HG03095 (cell line): Measurements from ENCODE around the gene TCP11L2.

Experiments used
- ATAC-seq: cut with Tn5 transposase; IDR thresholded peaks from one replicate; pipeline ENCODE4 v1.9.1; 2021; ENCODE audit warnings: moderate library complexity; ENCODE audit not compliant: unreplicated experiment

Gene TCP11L2

DNA sequence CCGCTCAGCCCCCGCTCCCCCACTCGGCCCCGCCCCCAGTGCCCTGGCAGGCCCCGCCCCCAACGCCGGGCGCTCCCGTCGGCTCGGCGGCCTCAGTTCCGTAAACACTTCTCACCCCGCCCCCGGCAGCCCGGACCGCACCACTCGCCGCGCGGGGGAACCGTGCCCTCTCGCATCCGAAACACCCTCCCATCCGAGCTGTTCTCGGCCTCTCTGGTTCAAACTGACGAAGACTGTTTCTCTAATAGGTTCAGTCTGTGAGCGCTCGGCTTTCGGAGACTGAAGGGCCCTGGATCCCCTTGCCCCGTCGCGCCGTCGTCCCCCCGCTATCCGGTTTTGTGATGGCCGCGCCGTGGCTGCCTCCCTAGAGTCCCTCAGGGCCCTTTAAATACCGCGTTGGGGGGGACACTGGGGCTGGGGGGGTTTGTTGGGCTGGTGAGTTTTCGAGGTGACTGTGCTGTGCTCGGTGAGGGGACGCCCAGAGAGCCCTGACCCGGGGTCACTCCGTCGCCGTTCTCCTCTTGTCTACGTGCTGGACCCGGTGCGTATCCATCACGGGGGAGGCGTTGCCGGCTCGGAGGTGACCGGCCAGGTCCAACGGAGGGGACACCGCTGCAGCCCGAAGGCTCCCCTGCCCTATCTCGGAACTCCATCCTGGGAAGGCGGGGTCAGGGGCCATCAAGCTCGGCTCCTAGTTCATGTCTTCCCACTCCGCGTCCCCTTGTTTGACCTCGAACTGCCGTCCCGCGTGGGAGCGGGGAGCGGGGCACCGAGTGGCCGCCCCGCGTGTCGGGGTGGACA is at the start of gene TCP11L2:
Gene TCP11L2, plus strand, starts transcription at position 333 of the 801 bp plus-strand sequence. CDS start 8,343 bp downstream, outside the sequence.
- ATAC-seq = peak; percentile 53

- no peak for ATAC-seq
Measured at GRCh38 chr12:106254724-106255123, 47.8 kb upstream of the TCP11L2 start.

- ATAC-seq = no peak
Measured at GRCh38 chr12:106255493-106255892, 47.0 kb upstream of the TCP11L2 start.

DNA sequence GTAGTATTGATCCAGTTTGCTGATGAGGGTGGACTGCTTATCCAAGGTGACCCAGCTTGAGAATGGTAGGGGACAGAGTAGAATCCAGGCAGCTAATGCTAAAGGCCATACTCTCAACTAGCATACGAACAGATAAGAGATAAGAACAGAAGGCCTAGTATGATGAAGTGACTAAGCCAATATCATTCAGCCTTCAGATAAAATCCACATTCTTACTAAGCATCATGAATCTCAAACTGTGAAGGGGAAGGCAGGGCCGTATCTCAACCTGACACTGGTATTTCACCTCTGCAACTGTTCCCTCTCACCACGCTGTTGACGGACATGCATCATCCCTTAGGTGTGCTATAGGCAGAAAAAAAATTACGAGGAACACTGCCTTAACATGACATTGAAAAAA is 46.6 kb upstream of the TCP11L2 start:
- no peak for ATAC-seq

GRCh38 chr12:106256524-106256923 is 46.0 kb upstream of the TCP11L2 start:
- no peak for ATAC-seq

DNA sequence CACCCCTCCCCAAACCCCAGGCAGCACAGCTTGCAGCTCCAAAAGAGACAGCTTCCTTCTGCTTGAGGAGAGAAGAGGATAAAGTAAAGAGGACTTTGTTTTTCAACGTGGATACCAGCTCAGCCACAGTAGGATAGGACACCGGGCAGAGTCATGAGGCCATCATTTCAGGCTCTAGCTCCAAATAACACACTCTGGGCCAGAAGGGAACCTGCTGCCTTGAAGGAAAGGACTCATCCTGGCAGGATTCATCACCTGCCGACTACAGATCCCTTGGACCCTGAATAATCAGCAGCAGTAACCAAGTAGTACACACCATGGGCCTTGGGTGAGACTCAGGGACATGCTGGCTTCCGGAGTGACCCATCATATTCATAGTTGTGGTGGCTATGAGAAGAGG is 44.3 kb upstream of the TCP11L2 start:
- ATAC-seq = no peak

GRCh38 chr12:106258935-106259334 is 43.6 kb upstream of the TCP11L2 start:
- ATAC-seq = no peak

- ATAC-seq = no peak
Measured at GRCh38 chr12:106265116-106265515, 37.4 kb upstream of the TCP11L2 start.

GRCh38 chr12:106267535-106267934 is 35.0 kb upstream of the TCP11L2 start:
- ATAC-seq = no peak

DNA sequence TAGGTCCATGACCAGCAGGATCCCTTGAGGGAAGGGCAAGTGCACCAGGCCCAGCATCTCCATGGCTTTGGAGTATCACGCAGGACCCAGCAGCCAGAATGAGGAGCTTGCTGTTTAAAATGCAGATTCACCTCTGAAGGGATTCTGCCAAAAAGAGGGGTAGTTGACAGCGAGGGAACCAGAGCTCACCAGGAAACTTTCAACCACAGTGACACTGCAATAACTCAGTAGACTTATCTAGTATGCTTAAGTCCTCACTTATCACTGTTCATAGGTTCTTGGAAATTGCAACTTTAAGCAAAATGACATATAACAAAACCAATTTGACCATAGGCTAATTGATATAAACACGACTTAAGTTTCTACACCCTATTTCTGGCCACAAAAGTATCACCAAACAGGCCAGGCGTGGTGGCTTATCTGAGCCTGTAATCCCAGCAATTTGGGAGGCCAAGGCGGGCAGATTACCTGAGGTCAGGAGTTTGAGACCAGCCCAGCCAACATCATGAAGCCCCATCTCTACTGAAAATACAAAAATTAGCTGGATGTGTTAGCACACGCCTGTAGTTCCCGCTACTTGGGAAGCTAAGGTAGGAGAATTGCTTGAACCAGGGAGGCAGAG is 33.3 kb upstream of the TCP11L2 start:
- ATAC-seq = no peak

- no peak for ATAC-seq
Measured at GRCh38 chr12:106271575-106272505, 30.7 kb upstream of the TCP11L2 start.

DNA sequence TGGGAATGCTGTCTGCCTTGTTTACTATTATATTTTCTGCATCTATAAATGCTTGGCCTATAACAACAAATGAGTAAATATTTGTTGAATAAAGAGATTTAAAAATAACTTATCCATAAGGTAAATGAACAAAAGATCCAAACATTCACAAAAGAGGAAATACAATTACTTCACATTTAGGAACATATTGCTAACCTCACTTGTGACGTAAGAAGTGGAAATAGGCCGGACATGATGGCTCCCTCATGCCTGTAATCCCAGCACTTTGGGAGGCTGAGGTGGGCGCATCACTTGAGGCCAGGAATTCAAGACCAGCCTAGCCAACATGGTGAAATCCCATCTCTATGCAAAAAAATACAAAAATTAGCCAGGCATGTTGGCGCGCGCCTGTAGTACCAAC is 29.0 kb upstream of the TCP11L2 start:
- ATAC-seq = no peak

DNA sequence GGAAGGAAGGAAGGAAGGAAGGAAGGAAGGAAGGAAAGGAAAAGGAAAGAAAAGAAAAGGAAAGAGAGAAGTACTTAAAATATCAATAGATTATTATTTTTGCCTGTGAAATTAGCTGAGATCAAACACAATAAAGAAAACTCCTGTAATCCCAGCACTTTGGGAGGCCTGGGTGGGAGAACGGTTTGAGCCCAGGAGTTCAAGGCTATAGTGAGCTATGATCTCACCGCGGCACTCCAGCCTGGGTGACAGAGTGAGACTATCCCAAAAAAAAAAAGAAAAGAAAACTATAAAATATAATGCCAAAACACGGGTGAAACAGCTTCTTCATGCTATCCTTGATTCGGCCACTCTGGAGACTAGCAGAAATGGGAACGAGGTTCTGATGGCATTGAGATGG is 28.5 kb upstream of the TCP11L2 start:
- no peak for ATAC-seq

DNA sequence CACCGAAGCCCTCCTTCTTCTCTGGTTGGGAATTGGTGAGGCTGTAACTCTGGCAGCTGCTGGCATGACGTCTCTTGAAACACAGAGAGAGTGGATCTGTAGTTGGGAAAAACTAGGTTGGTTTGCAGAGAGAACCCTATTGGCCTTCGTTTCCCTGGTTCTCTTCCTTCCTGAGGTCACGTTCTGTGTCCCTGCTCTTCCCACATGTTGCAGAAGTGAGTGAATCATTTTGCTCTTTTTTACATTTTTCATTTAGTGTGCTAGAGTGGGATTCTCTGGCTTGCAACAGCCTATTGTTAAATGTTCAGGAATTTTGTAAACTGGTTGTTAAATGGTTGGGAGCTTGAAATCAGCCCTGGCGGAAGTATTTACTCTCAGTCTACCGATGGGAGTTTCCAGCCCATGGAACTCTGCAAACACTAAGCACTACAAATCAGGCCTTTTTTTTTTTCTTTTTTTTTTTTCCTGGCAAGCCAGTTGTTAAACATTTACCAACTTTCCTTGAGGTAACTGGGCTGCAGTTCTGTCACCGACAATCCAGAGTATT is 27.9 kb upstream of the TCP11L2 start:
- ATAC-seq = no peak

- ATAC-seq = no peak
Measured at GRCh38 chr12:106275458-106275857, 27.1 kb upstream of the TCP11L2 start.

DNA sequence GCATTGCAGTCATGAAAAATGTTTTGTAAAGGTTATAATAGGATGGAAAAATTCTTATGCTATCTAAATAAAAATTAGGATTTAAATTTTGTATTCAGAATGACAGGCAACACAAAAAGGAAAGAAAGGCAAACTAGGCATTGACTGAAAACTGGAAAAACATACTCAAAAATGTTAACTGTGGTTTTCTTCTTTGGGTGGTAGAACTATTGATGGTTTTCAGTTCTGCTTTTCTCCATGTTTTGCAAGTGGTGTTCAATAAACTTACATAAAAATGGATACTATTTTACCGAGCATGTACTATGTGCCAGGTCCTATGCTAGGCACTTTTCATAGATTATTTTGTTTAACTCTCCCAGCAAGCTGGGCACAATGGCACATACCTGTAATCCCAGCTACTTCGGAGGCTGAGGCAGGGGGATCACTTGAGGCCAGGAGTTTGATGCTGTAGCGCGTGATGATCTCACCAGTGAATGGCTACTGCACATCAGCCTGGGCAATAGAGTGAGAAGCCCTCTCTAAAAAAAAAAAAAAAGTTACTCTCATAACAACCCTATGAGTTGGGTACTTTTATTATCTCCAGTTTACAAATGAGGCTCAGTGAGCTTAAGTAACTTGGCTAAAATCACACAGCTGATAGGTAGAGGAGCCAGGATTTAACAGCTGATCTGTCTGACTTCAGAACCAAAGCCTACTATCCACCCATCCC is 26.3 kb upstream of the TCP11L2 start:
- ATAC-seq = peak; percentile 78

- ATAC-seq = no peak
Measured at GRCh38 chr12:106280106-106280505, 22.4 kb upstream of the TCP11L2 start.

DNA sequence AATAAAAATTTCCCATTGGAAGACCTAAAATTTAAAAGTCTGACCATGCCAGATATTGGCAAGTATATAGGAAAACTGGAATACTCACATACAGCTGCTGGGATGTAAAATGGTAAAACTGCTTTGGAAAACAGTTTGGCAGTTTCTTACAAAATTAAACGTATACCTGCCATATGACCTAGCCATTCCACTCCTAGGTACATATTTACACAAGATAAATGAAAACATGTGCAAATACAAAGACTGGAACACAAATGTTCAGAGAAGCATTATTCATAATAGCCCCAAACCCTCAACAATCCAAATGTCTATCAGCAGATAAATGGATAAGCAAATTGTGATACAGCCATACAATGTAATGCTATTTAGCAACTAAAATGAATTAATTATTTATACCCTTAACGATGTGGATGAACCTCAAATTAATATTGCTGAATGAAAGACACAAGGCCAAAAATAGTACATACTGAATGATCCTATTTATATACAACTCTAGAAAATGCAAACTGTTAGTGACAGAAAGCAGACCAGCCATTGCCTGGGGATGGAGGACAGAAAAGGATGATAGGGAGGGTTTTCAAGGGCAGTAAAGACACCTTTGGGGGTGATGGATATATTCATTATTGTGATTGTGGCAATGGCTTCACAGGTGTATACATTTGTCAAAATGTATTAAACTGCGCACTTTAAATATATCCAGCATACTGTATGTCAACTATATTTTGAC is 21.3 kb upstream of the TCP11L2 start:
- no peak for ATAC-seq

DNA sequence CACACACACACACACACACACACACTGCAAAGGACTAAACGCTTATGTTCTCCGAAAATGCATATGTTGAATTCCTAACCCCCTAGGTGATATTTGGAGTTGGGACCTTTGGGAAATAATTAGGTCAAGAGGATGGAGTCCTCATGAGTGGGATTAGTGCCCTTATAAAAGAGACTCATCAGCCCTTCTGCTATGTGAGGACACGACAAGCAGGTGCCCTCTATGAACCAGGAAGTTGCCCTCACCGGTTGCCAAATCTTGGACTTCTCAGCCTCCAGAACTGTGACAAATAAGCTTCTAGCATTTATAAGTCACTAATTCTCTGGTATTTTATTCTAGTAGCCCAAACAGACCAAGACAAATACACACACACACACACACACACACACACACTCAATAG is 20.7 kb upstream of the TCP11L2 start:
- ATAC-seq = no peak
